ENCODE measurements around the gene PMIS2. TPM values are rescaled to one million over a fixed set of nuclear protein-coding genes. Genes with fewer than 3 reads are reported as not detected.
A peak's percentile ranks its signal among the peaks of the same experiment; 100 is the strongest.

PMIS2 gene
- total RNA-seq, result under 1 TPM in 1 of 2 donors, not detected in 1; 0.74 TPM
- polyA plus RNA-seq (ENCODE audit: insufficient read depth, low read depth, low replicate concordance), result 2.0 TPM
- long read RNA-seq, donor 1, result 0 reads
- long read RNA-seq, donor 2, result 0 reads

GRCh38 chr19:35585848-35586247, at the start of gene PMIS2:
PMIS2 (plus strand) TSS chr19:35586173; CDS start chr19:35586260, 87 bp downstream.
- no peaks in the 10 kb centered on the region for H3K27me3 ChIP-seq
- H3K4me1 ChIP-seq, result no peaks in the 10 kb centered on the region
- no peaks in the 10 kb centered on the region for H3K36me3 ChIP-seq (ENCODE audit: low read depth, missing control alignments)
- DNase-seq, result peak; percentile 92
- TF ChIP-seq CTCF (IDR thresholded peaks at IDR 0.05), result no peak
- TF ChIP-seq POLR2A (IDR thresholded peaks at IDR 0.05), result no peak
- no peak within 1 kb of the TSS for H3K27ac ChIP-seq
- H3K4me3 ChIP-seq, result peak within 1 kb of the TSS in 1 of 2 donors; percentile 23
- H3K9me3 ChIP-seq, result no peaks in the 10 kb centered on the region
- intact Hi-C loops (cut with DNase I; ENCODE audit: low total_unique reads), result no loop called here
- WGBS, 2 donors, result 23 to 31% methylated on average over 16 of the region's 16 CpGs

- Histone ChIP-seq H3K27ac (no peak overlapping the region), H3K36me3 (ENCODE audit: low read depth, missing control alignments) (no peaks in the 10 kb centered on the region), H3K9me3 (no peaks in the 10 kb centered on the region), H3K27me3 (no peaks in the 10 kb centered on the region), H3K4me3 (no peak overlapping the region), H3K4me1 (peaks cover under 1% of the 10 kb centered on the region)
- intact Hi-C loops (cut with DNase I; ENCODE audit: low total_unique reads), result no loop called here
- WGBS, 2 donors, result 72 to 74% methylated on average over 6 of the region's 6 CpGs
- DNase-seq, result no peak
- TF ChIP-seq POLR2A (IDR thresholded peaks at IDR 0.05) (no peak), CTCF (IDR thresholded peaks at IDR 0.05) (no peak)
Measured at GRCh38 chr19:35539314-35539713, 46.7 kb upstream of the PMIS2 start.

- H3K4me1 ChIP-seq, result peaks cover 5% of the 10 kb centered on the region
- intact Hi-C loops (cut with DNase I; ENCODE audit: low total_unique reads), result loop anchor here (10.0 kb wide), 2 partner anchors 105 to 175 kb away; partner anchors contain the start of genes COX6B1, ETV2 and KMT2B
- H3K4me3 ChIP-seq, result no peak overlapping the region
- no peak for DNase-seq
- H3K27me3 ChIP-seq, result no peaks in the 10 kb centered on the region
- no peaks in the 10 kb centered on the region for H3K9me3 ChIP-seq
- no peak overlapping the region for H3K27ac ChIP-seq
- WGBS, 2 donors, result 77 to 85% methylated on average over 9 to 12 of the region's 12 CpGs
- no peak for TF ChIP-seq POLR2A (IDR thresholded peaks at IDR 0.05)
- TF ChIP-seq CTCF (IDR thresholded peaks at IDR 0.05), result no peak
- H3K36me3 ChIP-seq (ENCODE audit: low read depth, missing control alignments), result no peaks in the 10 kb centered on the region
Measured at GRCh38 chr19:35539850-35540249, 46.1 kb upstream of the PMIS2 start.

GRCh38 chr19:35540356-35540927, 45.5 kb upstream of the PMIS2 start:
- H3K4me1 ChIP-seq, result peaks cover 5% of the 10 kb centered on the region
- DNase-seq, result no peak
- TF ChIP-seq CTCF (IDR thresholded peaks at IDR 0.05) (no peak), POLR2A (IDR thresholded peaks at IDR 0.05) (no peak)
- intact Hi-C loops (cut with DNase I; ENCODE audit: low total_unique reads), result loop anchor here (10.0 kb wide), 2 partner anchors 104 to 174 kb away; partner anchors contain the start of genes COX6B1, ETV2 and KMT2B
- no peaks in the 10 kb centered on the region for H3K27me3 ChIP-seq
- no peak overlapping the region for H3K4me3 ChIP-seq
- no peak overlapping the region for H3K27ac ChIP-seq
- no peaks in the 10 kb centered on the region for H3K9me3 ChIP-seq
- H3K36me3 ChIP-seq (ENCODE audit: low read depth, missing control alignments), result no peaks in the 10 kb centered on the region
- WGBS, 2 donors, result 80 to 89% methylated on average over 6 to 7 of the region's 7 CpGs

GRCh38 chr19:35542209-35542608, 43.8 kb upstream of the PMIS2 start:
- TF ChIP-seq CTCF (IDR thresholded peaks at IDR 0.05) (no peak), POLR2A (IDR thresholded peaks at IDR 0.05) (no peak)
- H3K4me3 ChIP-seq, result no peak overlapping the region
- H3K27me3 ChIP-seq, result no peaks in the 10 kb centered on the region
- no peak for DNase-seq
- peaks cover 13% of the 10 kb centered on the region for H3K4me1 ChIP-seq
- H3K27ac ChIP-seq, result no peak overlapping the region
- H3K9me3 ChIP-seq, result no peaks in the 10 kb centered on the region
- 93 to 95% methylated on average over 7 to 11 of the region's 11 CpGs for WGBS, 2 donors
- intact Hi-C loops (cut with DNase I; ENCODE audit: low total_unique reads), result loop anchor here (10.0 kb wide), 2 partner anchors 103 to 173 kb away; partner anchors contain the start of genes COX6B1, ETV2 and KMT2B
- no peaks in the 10 kb centered on the region for H3K36me3 ChIP-seq (ENCODE audit: low read depth, missing control alignments)
